Heart right ventricle (tissue), 16 donors: ENCODE results near the gene TYROBP. TPM values are rescaled to one million over a fixed set of nuclear protein-coding genes. Genes with fewer than 3 reads are reported as not detected.

Experiments used
- ATAC-seq, 8 donors: fragments of 200-7000 bp; cut with Tn5 transposase; one replicate each; pipeline ENCODE4 v1.9.1; 2020; ENCODE audit warnings: mild to moderate bottlenecking in 8 of 8, moderate library complexity in 8 of 8, moderate number of reproducible peaks in 1 of 8
- DNase-seq, 2 donors: peaks; one replicate each; pipeline ENCODE4 v3.0.0-alpha.2; 2020
- H3K27ac ChIP-seq, 10 donors: fragments of 200-600 bp; sonication (generic) in 2 of 10; one replicate each; pipeline versions ENCODE4 v1.5.0 to v1.8.0; 2020 to 2022; ENCODE audit warnings: mild to moderate bottlenecking in 3 of 10
- H3K27me3 ChIP-seq, 7 donors: fragments of 200-600 bp; one replicate each; pipeline ENCODE4 v1.8.0; 2021 to 2022; ENCODE audit warnings: mild to moderate bottlenecking in 2 of 7
- H3K36me3 ChIP-seq, 9 donors: fragments of 200-600 bp; sonication (generic) in 1 of 9; one replicate each; pipeline versions ENCODE4 v1.5.0 to v1.8.0; 2020 to 2022; ENCODE audit warnings: mild to moderate bottlenecking in 2 of 9
- H3K4me1 ChIP-seq, 9 donors: fragments of 200-600 bp; sonication (generic) in 1 of 9; one replicate each; pipeline versions ENCODE4 v1.5.0 to v1.8.0; 2020 to 2022; ENCODE audit warnings: mild to moderate bottlenecking in 4 of 9
- H3K4me3 ChIP-seq, 10 donors: fragments of 200-600 bp; sonication (generic) in 2 of 10; one replicate each; pipeline versions ENCODE4 v1.5.0 to v1.8.0; 2020 to 2022; ENCODE audit warnings: mild to moderate bottlenecking in 7 of 10, moderate library complexity in 2 of 10
- H3K9me3 ChIP-seq, 11 donors: fragments of 200-600 bp in 10 of 11; sonication (generic) in 2 of 11; one replicate each; pipeline versions ENCODE4 v1.5.0 to v1.8.0; 2013 to 2022; ENCODE audit warnings: mild to moderate bottlenecking in 2 of 11, control low read depth in 1 of 11, moderate library complexity in 1 of 11
- CTCF ChIP-seq, 9 donors: fragments of 200-600 bp; sonication (generic) in 2 of 9; IDR thresholded peaks; one replicate each; pipeline versions ENCODE4 v1.5.0 to v1.8.0; 2021 to 2022; ENCODE audit warnings: antibody characterized with exemption in 9 of 9, mild to moderate bottlenecking in 5 of 9, moderate library complexity in 1 of 9
- WGBS, 2 donors: extraction: QIAGEN DNeasy Blood & Tissue Kit; methylation state at CpG; one replicate each; pipeline ENCODE4 v1.1.7; 2013; ENCODE audit warnings: inconsistent platforms in 1 of 2; 5-methylcytosine and 5-hydroxymethylcytosine counted together
- intact Hi-C, 10 donors: fragments of 100-400 bp; cut with DNase I; formaldehyde crosslinking; loops; one replicate each; pipeline versions ENCODE4 v1.11.1 to v1.14.2; 2022
- polyA plus RNA-seq, 2 donors: library from polyadenylated mRNA; stranded (reverse); fragments of 200-250 nt; gene quantifications; one replicate each; pipeline ENCODE4 v1.2.3, GENCODE V29; 2013
- total RNA-seq, 10 donors: library from RNA; stranded (reverse); fragmentation: NEBNext Ultra II Directional in 3 of 10; extraction: Animal tissue kit (Norgen Biotek cat#: 25700) in 3 of 10; gene quantifications; one replicate each; pipeline versions ENCODE4 v1.2.1 to v1.2.4, GENCODE V29; 2021 to 2023
- donor health status: Arrhythmogenic right ventricular cardiomyopathy.
- donor health status: ischemic (EF 13 %, LVEDD 7.1; RV severe dilation, severe dysfunction).
- donor health status: healthy with polysubstance abuse.
- donor health status: DM: no; HTN: yes; CAD: no.
- donor health status: DM: no; HTN: no; CAD: no.
- donor health status: ischemic (EF 25% LVEDD 6.9; RV normal size, moderate dysfunction).
- donor health status: ischemic (EF 25% LVEDD 5.7; RV mildly dilated, moderate dysfunction).
- donor health status: healthy.
- donor health status: DM: yes; HTN: yes; CAD: no.
- donor health status: Ischemic cardiomyopathy.
- donor health status: ischemic (EF 35%, LVEDD 5.7; RV mildly dilated, moderate dysfunction).
- donor health status: nonischemic (EF 11% LVEDD 7.7; RV severe dilation, severe dysfunction).
- donor health status: DM: yes; HTN: yes; CAD: no.
- donor health status: PGD.
- donor health status: ischemic (EF 29% LVEDD 5.4; RV normal size, mild dysfunction).
- donor health status: nonischemic (EF 23%, LVEDD 6.1; RV moderate dilation, normal function).

TYROBP gene
- total and polyA plus RNA-seq, 12 donors = 8.4 to 122 (median 18.4) TPM

- ATAC-seq (peak in 5 of 8 donors; percentile 16 to 47 (median 34)), DNase-seq (no peak)
- peaks cover 0 to 29% (median 12%) of the 10 kb centered on the region in 9 donors for H3K4me1 ChIP-seq
- WGBS, 2 donors = 0 to 1% methylated on average over 42 of the region's 42 CpGs
- TF ChIP-seq CTCF (IDR thresholded peaks at IDR 0.05) = no peak
- peak within 1 kb of the TSS; percentile 1 to 63 (median 52) for H3K4me3 ChIP-seq
- no peak within 1 kb of the TSS for H3K27ac ChIP-seq
- no peaks in the 10 kb centered on the region for H3K9me3 ChIP-seq
- peaks cover 20 to 98% (median 93%) of the 10 kb centered on the region in 7 donors for H3K27me3 ChIP-seq
- H3K36me3 ChIP-seq = no peaks in the 10 kb centered on the region
- intact Hi-C loops = no loop called here
These were observed 51.4 kb downstream of the TYROBP start, which contains the start of gene KIRREL2 for GRCh38 chr19:35856546-35857149. Gene KIRREL2 (plus strand): TSS chr19:35856911. CDS start chr19:35857120, 209 bp downstream.

Other genes starting within 250 kb of the TYROBP start
- under 1 TPM in 1 of 10 donors, not detected in 9; 0.38 TPM for gene UPK1A, start 241.8 kb downstream of the TYROBP start, total RNA-seq
- under 1 TPM in 1 of 2 donors, not detected in 1; 0.03 TPM for gene UPK1A, start 241.8 kb downstream of the TYROBP start, polyA plus RNA-seq
- gene ZBTB32, start 203.7 kb downstream of the TYROBP start, total RNA-seq = under 1 TPM in 1 of 10 donors, not detected in 9; 0.12 TPM
- gene ZBTB32, start 203.7 kb downstream of the TYROBP start, polyA plus RNA-seq = under 1 TPM in 1 of 2 donors, not detected in 1; 0.03 TPM
- 10 to 100 TPM; 10.8 to 19.2 (median 14.6) TPM for gene KMT2B, start 190.3 kb downstream of the TYROBP start, total RNA-seq
- 10 to 100 TPM; 15.0 to 28.7 TPM for gene KMT2B, start 190.3 kb downstream of the TYROBP start, polyA plus RNA-seq
- 10 to 100 TPM in 1 of 10 donors, 1 to 10 TPM in 9; 1.1 to 17.1 (median 2.3) TPM for gene IGFLR1, start 165.8 kb downstream of the TYROBP start, total RNA-seq
- gene IGFLR1, start 165.8 kb downstream of the TYROBP start, polyA plus RNA-seq = 10 to 100 TPM in 1 of 2 donors, 1 to 10 TPM in 1; 6.6 to 13.3 TPM
- gene U2AF1L4, start 162.9 kb downstream of the TYROBP start, total RNA-seq = 10 to 100 TPM; 17.4 to 35.1 (median 20.3) TPM
- gene U2AF1L4, start 162.9 kb downstream of the TYROBP start, polyA plus RNA-seq = 10 to 100 TPM; 11.5 to 57.7 TPM
- 10 to 100 TPM; 34.8 to 70.7 (median 44.9) TPM for gene PSENEN, start 162.6 kb downstream of the TYROBP start, total RNA-seq
- gene PSENEN, start 162.6 kb downstream of the TYROBP start, polyA plus RNA-seq = 100 to 1,000 TPM in 1 of 2 donors, 10 to 100 TPM in 1; 69.3 to 149 TPM
- 1 to 10 TPM; 4.0 to 9.3 (median 4.8) TPM for gene LIN37, start 159.7 kb downstream of the TYROBP start, total RNA-seq
- gene LIN37, start 159.7 kb downstream of the TYROBP start, polyA plus RNA-seq = 10 to 100 TPM; 25.2 to 29.4 TPM
- 1,000 to 10,000 TPM in 5 of 10 donors, 100 to 1,000 TPM in 5; 448 to 1,269 (median 1,031) TPM for gene HSPB6, start 151.3 kb downstream of the TYROBP start, total RNA-seq
- 100 to 1,000 TPM; 387 to 822 TPM for gene HSPB6, start 151.3 kb downstream of the TYROBP start, polyA plus RNA-seq
- gene PROSER3, start 150.1 kb downstream of the TYROBP start, total RNA-seq = 10 to 100 TPM in 5 of 10 donors, 1 to 10 TPM in 5; 7.0 to 14.7 (median 9.7) TPM
- gene PROSER3, start 150.1 kb downstream of the TYROBP start, polyA plus RNA-seq = 1 to 10 TPM; 5.5 to 9.7 TPM
- gene ARHGAP33, start 132.7 kb downstream of the TYROBP start, total RNA-seq = 1 to 10 TPM; 1.3 to 9.5 (median 5.6) TPM
- gene ARHGAP33, start 132.7 kb downstream of the TYROBP start, polyA plus RNA-seq = 10 to 100 TPM in 1 of 2 donors, 1 to 10 TPM in 1; 2.2 to 10.1 TPM
- gene PRODH2, start 95.5 kb downstream of the TYROBP start, total RNA-seq = not detected
- not detected for gene PRODH2, start 95.5 kb downstream of the TYROBP start, polyA plus RNA-seq
- gene NPHS1, start 55.8 kb downstream of the TYROBP start, total RNA-seq = under 1 TPM in 2 of 10 donors, not detected in 8; 0.07 to 0.12 TPM
- gene NPHS1, start 55.8 kb downstream of the TYROBP start, polyA plus RNA-seq = not detected
- gene KIRREL2, start 51.4 kb downstream of the TYROBP start, total RNA-seq = under 1 TPM in 2 of 10 donors, not detected in 8; 0.12 to 0.35 TPM
- gene KIRREL2, start 51.4 kb downstream of the TYROBP start, polyA plus RNA-seq = not detected
- gene APLP1, start 39.7 kb downstream of the TYROBP start, total RNA-seq = 10 to 100 TPM; 13.6 to 63.5 (median 26.0) TPM
- gene APLP1, start 39.7 kb downstream of the TYROBP start, polyA plus RNA-seq = 10 to 100 TPM in 1 of 2 donors, 1 to 10 TPM in 1; 2.7 to 24.2 TPM
- 1 to 10 TPM in 9 of 10 donors, under 1 TPM in 1; 0.66 to 7.8 (median 3.7) TPM for gene NFKBID, start 7.8 kb downstream of the TYROBP start, total RNA-seq
- 1 to 10 TPM; 2.3 to 4.8 TPM for gene NFKBID, start 7.8 kb downstream of the TYROBP start, polyA plus RNA-seq
- 10 to 100 TPM in 1 of 10 donors, 1 to 10 TPM in 9; 1.7 to 22.8 (median 4.5) TPM for gene HCST, start 5.8 kb downstream of the TYROBP start, total RNA-seq
- gene HCST, start 5.8 kb downstream of the TYROBP start, polyA plus RNA-seq = 10 to 100 TPM; 10.6 to 17.6 TPM
- 1 to 10 TPM; 3.4 to 9.6 (median 5.8) TPM for gene LRFN3, start 28.1 kb upstream of the TYROBP start, total RNA-seq
- 1 to 10 TPM; 3.7 to 8.2 TPM for gene LRFN3, start 28.1 kb upstream of the TYROBP start, polyA plus RNA-seq
- 10 to 100 TPM in 5 of 10 donors, 1 to 10 TPM in 5; 7.3 to 13.4 (median 10.2) TPM for gene SDHAF1, start 86.9 kb upstream of the TYROBP start, total RNA-seq
- gene SDHAF1, start 86.9 kb upstream of the TYROBP start, polyA plus RNA-seq = 10 to 100 TPM in 1 of 2 donors, 1 to 10 TPM in 1; 7.7 to 26.6 TPM
- under 1 TPM in 3 of 10 donors, not detected in 7; 0.26 to 0.62 (median 0.42) TPM for gene SYNE4, start 100.5 kb upstream of the TYROBP start, total RNA-seq
- under 1 TPM; 0.29 to 0.37 TPM for gene SYNE4, start 100.5 kb upstream of the TYROBP start, polyA plus RNA-seq
- gene ALKBH6, start 105.9 kb upstream of the TYROBP start, total RNA-seq = 10 to 100 TPM in 6 of 10 donors, 1 to 10 TPM in 4; 7.9 to 12.4 (median 10.2) TPM
- 10 to 100 TPM; 16.2 to 18.9 TPM for gene ALKBH6, start 105.9 kb upstream of the TYROBP start, polyA plus RNA-seq
- gene CLIP3, start 124.6 kb upstream of the TYROBP start, total RNA-seq = 1 to 10 TPM; 1.2 to 7.5 (median 4.7) TPM
- 1 to 10 TPM; 2.2 to 2.6 TPM for gene CLIP3, start 124.6 kb upstream of the TYROBP start, polyA plus RNA-seq
- 1 to 10 TPM; 2.7 to 7.7 (median 3.5) TPM for gene THAP8, start 146.0 kb upstream of the TYROBP start, total RNA-seq
- gene THAP8, start 146.0 kb upstream of the TYROBP start, polyA plus RNA-seq = 1 to 10 TPM; 5.3 to 6.2 TPM
- gene WDR62, start 146.6 kb upstream of the TYROBP start, total RNA-seq = 10 to 100 TPM in 7 of 10 donors, 1 to 10 TPM in 3; 6.0 to 33.7 (median 12.9) TPM
- gene WDR62, start 146.6 kb upstream of the TYROBP start, polyA plus RNA-seq = 10 to 100 TPM in 1 of 2 donors, 1 to 10 TPM in 1; 1.6 to 22.1 TPM
- not detected for gene OVOL3, start 202.8 kb upstream of the TYROBP start, total RNA-seq
- gene OVOL3, start 202.8 kb upstream of the TYROBP start, polyA plus RNA-seq = not detected
- 100 to 1,000 TPM in 6 of 10 donors, 10 to 100 TPM in 4; 83.7 to 139 (median 105) TPM for gene POLR2I, start 206.6 kb upstream of the TYROBP start, total RNA-seq
- 100 to 1,000 TPM; 153 TPM for gene POLR2I, start 206.6 kb upstream of the TYROBP start, polyA plus RNA-seq
- gene TBCB, start 207.2 kb upstream of the TYROBP start, total RNA-seq = 100 to 1,000 TPM in 4 of 10 donors, 10 to 100 TPM in 6; 73.0 to 134 (median 97.3) TPM
- gene TBCB, start 207.2 kb upstream of the TYROBP start, polyA plus RNA-seq = 100 to 1,000 TPM; 142 to 193 TPM
- 1,000 to 10,000 TPM in 1 of 10 donors, 100 to 1,000 TPM in 9; 800 to 1,095 (median 894) TPM for gene CAPNS1, start 231.8 kb upstream of the TYROBP start, total RNA-seq
- gene CAPNS1, start 231.8 kb upstream of the TYROBP start, polyA plus RNA-seq = 1,000 to 10,000 TPM in 1 of 2 donors, 100 to 1,000 TPM in 1; 745 to 1,027 TPM
- 1,000 to 10,000 TPM; 1,564 to 3,571 (median 2,793) TPM for gene COX7A1, start 244.2 kb upstream of the TYROBP start, total RNA-seq
- 1,000 to 10,000 TPM in 1 of 2 donors, 100 to 1,000 TPM in 1; 850 to 2,441 TPM for gene COX7A1, start 244.2 kb upstream of the TYROBP start, polyA plus RNA-seq